ENCODE data around the gene RNF212B.

GRCh38 chr14:23301288-23301968 is 63.7 kb downstream of the RNF212B start:
- TF ChIP-seq CTCF (IDR thresholded peaks at IDR 0.05; ENCODE audit: low read depth, low read length, poor library complexity, severe bottlenecking) (peak; percentile 74), EZH2phosphoT487 (IDR thresholded peaks at IDR 0.05; ENCODE audit: borderline replicate concordance, low read length) (no peak)

All from DOHH2 (cell line).